Measurements from ENCODE around the gene GRK2.
A peak's percentile ranks its signal among the peaks of the same experiment; 100 is the strongest.

Gene GRK2

GRCh38 chr11:67242548-67242947 is 23.7 kb upstream of the GRK2 start:
- Histone ChIP-seq H3K36me3 (ENCODE audit: control insufficient read depth in 1 of 2, insufficient read depth in 2 of 2, low read length in 2 of 2) (peaks cover 25 to 47% of the 10 kb centered on the region in 2 donors), H3K4me3 (ENCODE audit: low read depth in 1 of 2, low read length in 2 of 2) (peak overlapping the region; percentile 41 to 82), H3K4me1 (ENCODE audit: control insufficient read depth in 1 of 2, insufficient read depth in 2 of 2, low read length in 2 of 2) (peaks cover 12 to 42% of the 10 kb centered on the region in 2 donors), H3K27ac (ENCODE audit: low read length) (no peak overlapping the region), H3K9me3 (ENCODE audit: control insufficient read depth in 1 of 2, low read length in 2 of 2) (no peaks in the 10 kb centered on the region), H3K27me3 (ENCODE audit: low read depth, low read length) (no peaks in the 10 kb centered on the region)

- Histone ChIP-seq H3K27me3 (ENCODE audit: low read depth, low read length) (no peaks in the 10 kb centered on the region), H3K36me3 (ENCODE audit: control insufficient read depth in 1 of 2, insufficient read depth in 2 of 2, low read length in 2 of 2) (peaks cover 30 to 52% of the 10 kb centered on the region in 2 donors), H3K27ac (ENCODE audit: low read length) (no peak overlapping the region), H3K4me3 (ENCODE audit: low read depth in 1 of 2, low read length in 2 of 2) (peak overlapping the region; percentile 41 to 82), H3K9me3 (ENCODE audit: control insufficient read depth in 1 of 2, low read length in 2 of 2) (no peaks in the 10 kb centered on the region), H3K4me1 (ENCODE audit: control insufficient read depth in 1 of 2, insufficient read depth in 2 of 2, low read length in 2 of 2) (peaks cover 12 to 41% of the 10 kb centered on the region in 2 donors)
Measured at GRCh38 chr11:67243051-67243450, 23.2 kb upstream of the GRK2 start.

GRCh38 chr11:67245046-67245445 is 21.2 kb upstream of the GRK2 start:
- no peaks in the 10 kb centered on the region for H3K27me3 ChIP-seq (ENCODE audit: low read depth, low read length)
- no peaks in the 10 kb centered on the region for H3K9me3 ChIP-seq (ENCODE audit: control insufficient read depth in 1 of 2, low read length in 2 of 2)
- H3K36me3 ChIP-seq (ENCODE audit: control insufficient read depth in 1 of 2, insufficient read depth in 2 of 2, low read length in 2 of 2), result peaks cover 50 to 71% of the 10 kb centered on the region in 2 donors
- H3K4me1 ChIP-seq (ENCODE audit: control insufficient read depth in 1 of 2, insufficient read depth in 2 of 2, low read length in 2 of 2), result peaks cover 0 to 24% of the 10 kb centered on the region in 2 donors
- no peak overlapping the region for H3K27ac ChIP-seq (ENCODE audit: low read length)
- no peak overlapping the region for H3K4me3 ChIP-seq (ENCODE audit: low read depth in 1 of 2, low read length in 2 of 2)

GRCh38 chr11:67247946-67248550 is 18.2 kb upstream of the GRK2 start:
- Histone ChIP-seq H3K36me3 (ENCODE audit: control insufficient read depth in 1 of 2, insufficient read depth in 2 of 2, low read length in 2 of 2) (peaks cover 80 to 91% of the 10 kb centered on the region in 2 donors), H3K4me3 (ENCODE audit: low read depth in 1 of 2, low read length in 2 of 2) (no peak overlapping the region), H3K27ac (ENCODE audit: low read length) (no peak overlapping the region), H3K4me1 (ENCODE audit: control insufficient read depth in 1 of 2, insufficient read depth in 2 of 2, low read length in 2 of 2) (peaks cover 0 to 4% of the 10 kb centered on the region in 2 donors), H3K9me3 (ENCODE audit: control insufficient read depth in 1 of 2, low read length in 2 of 2) (no peaks in the 10 kb centered on the region), H3K27me3 (ENCODE audit: low read depth, low read length) (no peaks in the 10 kb centered on the region)

GRCh38 chr11:67248653-67249052 is 17.6 kb upstream of the GRK2 start:
- Histone ChIP-seq H3K4me3 (ENCODE audit: low read depth in 1 of 2, low read length in 2 of 2) (no peak overlapping the region), H3K9me3 (ENCODE audit: control insufficient read depth in 1 of 2, low read length in 2 of 2) (no peaks in the 10 kb centered on the region), H3K27me3 (ENCODE audit: low read depth, low read length) (no peaks in the 10 kb centered on the region), H3K27ac (ENCODE audit: low read length) (no peak overlapping the region), H3K36me3 (ENCODE audit: control insufficient read depth in 1 of 2, insufficient read depth in 2 of 2, low read length in 2 of 2) (peaks cover 86 to 91% of the 10 kb centered on the region in 2 donors), H3K4me1 (ENCODE audit: control insufficient read depth in 1 of 2, insufficient read depth in 2 of 2, low read length in 2 of 2) (no peaks in the 10 kb centered on the region)

GRCh38 chr11:67250059-67251043 is 15.9 kb upstream of the GRK2 start:
- H3K27ac ChIP-seq (ENCODE audit: low read length), result no peak overlapping the region
- H3K4me3 ChIP-seq (ENCODE audit: low read depth in 1 of 2, low read length in 2 of 2), result no peak overlapping the region
- H3K9me3 ChIP-seq (ENCODE audit: control insufficient read depth in 1 of 2, low read length in 2 of 2), result no peaks in the 10 kb centered on the region
- no peaks in the 10 kb centered on the region for H3K27me3 ChIP-seq (ENCODE audit: low read depth, low read length)
- H3K4me1 ChIP-seq (ENCODE audit: control insufficient read depth in 1 of 2, insufficient read depth in 2 of 2, low read length in 2 of 2), result no peaks in the 10 kb centered on the region
- H3K36me3 ChIP-seq (ENCODE audit: control insufficient read depth in 1 of 2, insufficient read depth in 2 of 2, low read length in 2 of 2), result peaks cover 88 to 92% of the 10 kb centered on the region in 2 donors

- Histone ChIP-seq H3K27ac (ENCODE audit: low read length) (no peak overlapping the region), H3K9me3 (ENCODE audit: control insufficient read depth in 1 of 2, low read length in 2 of 2) (no peaks in the 10 kb centered on the region), H3K4me1 (ENCODE audit: control insufficient read depth in 1 of 2, insufficient read depth in 2 of 2, low read length in 2 of 2) (no peaks in the 10 kb centered on the region), H3K27me3 (ENCODE audit: low read depth, low read length) (no peaks in the 10 kb centered on the region), H3K4me3 (ENCODE audit: low read depth in 1 of 2, low read length in 2 of 2) (no peak overlapping the region), H3K36me3 (ENCODE audit: control insufficient read depth in 1 of 2, insufficient read depth in 2 of 2, low read length in 2 of 2) (peaks cover 84 to 93% of the 10 kb centered on the region in 2 donors)
Measured at GRCh38 chr11:67251841-67252240, 14.4 kb upstream of the GRK2 start.

GRCh38 chr11:67252831-67253239 is 13.4 kb upstream of the GRK2 start:
- H3K27me3 ChIP-seq (ENCODE audit: low read depth, low read length), result no peaks in the 10 kb centered on the region
- H3K27ac ChIP-seq (ENCODE audit: low read length), result no peak overlapping the region
- no peak overlapping the region for H3K4me3 ChIP-seq (ENCODE audit: low read depth in 1 of 2, low read length in 2 of 2)
- no peaks in the 10 kb centered on the region for H3K4me1 ChIP-seq (ENCODE audit: control insufficient read depth in 1 of 2, insufficient read depth in 2 of 2, low read length in 2 of 2)
- no peaks in the 10 kb centered on the region for H3K9me3 ChIP-seq (ENCODE audit: control insufficient read depth in 1 of 2, low read length in 2 of 2)
- peaks cover 81 to 90% of the 10 kb centered on the region in 2 donors for H3K36me3 ChIP-seq (ENCODE audit: control insufficient read depth in 1 of 2, insufficient read depth in 2 of 2, low read length in 2 of 2)

GRCh38 chr11:67253872-67254624 is 12.2 kb upstream of the GRK2 start:
- Histone ChIP-seq H3K27ac (ENCODE audit: low read length) (no peak overlapping the region), H3K27me3 (ENCODE audit: low read depth, low read length) (no peaks in the 10 kb centered on the region), H3K36me3 (ENCODE audit: control insufficient read depth in 1 of 2, insufficient read depth in 2 of 2, low read length in 2 of 2) (peaks cover 69 to 77% of the 10 kb centered on the region in 2 donors), H3K9me3 (ENCODE audit: control insufficient read depth in 1 of 2, low read length in 2 of 2) (no peaks in the 10 kb centered on the region), H3K4me3 (ENCODE audit: low read depth in 1 of 2, low read length in 2 of 2) (no peak overlapping the region), H3K4me1 (ENCODE audit: control insufficient read depth in 1 of 2, insufficient read depth in 2 of 2, low read length in 2 of 2) (no peaks in the 10 kb centered on the region)

- Histone ChIP-seq H3K27me3 (ENCODE audit: low read depth, low read length) (no peaks in the 10 kb centered on the region), H3K36me3 (ENCODE audit: control insufficient read depth in 1 of 2, insufficient read depth in 2 of 2, low read length in 2 of 2) (peaks cover 61 to 70% of the 10 kb centered on the region in 2 donors), H3K4me1 (ENCODE audit: control insufficient read depth in 1 of 2, insufficient read depth in 2 of 2, low read length in 2 of 2) (no peaks in the 10 kb centered on the region), H3K9me3 (ENCODE audit: control insufficient read depth in 1 of 2, low read length in 2 of 2) (no peaks in the 10 kb centered on the region), H3K4me3 (ENCODE audit: low read depth in 1 of 2, low read length in 2 of 2) (no peak overlapping the region), H3K27ac (ENCODE audit: low read length) (no peak overlapping the region)
Measured at GRCh38 chr11:67254798-67255197, 11.5 kb upstream of the GRK2 start.

GRCh38 chr11:67255353-67255752 is 10.9 kb upstream of the GRK2 start:
- peaks cover 55 to 64% of the 10 kb centered on the region in 2 donors for H3K36me3 ChIP-seq (ENCODE audit: control insufficient read depth in 1 of 2, insufficient read depth in 2 of 2, low read length in 2 of 2)
- H3K27me3 ChIP-seq (ENCODE audit: low read depth, low read length), result no peaks in the 10 kb centered on the region
- H3K27ac ChIP-seq (ENCODE audit: low read length), result no peak overlapping the region
- H3K4me1 ChIP-seq (ENCODE audit: control insufficient read depth in 1 of 2, insufficient read depth in 2 of 2, low read length in 2 of 2), result no peaks in the 10 kb centered on the region
- H3K9me3 ChIP-seq (ENCODE audit: control insufficient read depth in 1 of 2, low read length in 2 of 2), result no peaks in the 10 kb centered on the region
- H3K4me3 ChIP-seq (ENCODE audit: low read depth in 1 of 2, low read length in 2 of 2), result no peak overlapping the region

Data from muscle layer of duodenum (tissue), 2 donors.